Measurements from ENCODE around the gene BAIAP2L2. TPM values are rescaled to one million over a fixed set of nuclear protein-coding genes. Genes with fewer than 3 reads are reported as not detected.

BAIAP2L2 gene
- total and polyA plus RNA-seq, 2 donors (not counting 3 experiments of a cell fraction or from before 2014, with no cell fraction given) = 0.20 to 0.35 TPM

GRCh38 chr22:38103641-38104040 lies 6.8 kb downstream of the BAIAP2L2 start:
- ChIA-PET CTCF (interaction anchor here (0.5 to 2.4 kb wide), 7 partner anchors 11 to 251 kb away, joined by 3 to 9 read pairs (median 3); no protein-coding TSS in a partner anchor), POLR2A (no interaction called here)
- Histone ChIP-seq H3K4me1 (ENCODE audit: control insufficient read depth, extremely low read depth, insufficient read depth, low read length) (peaks cover 4% of the 10 kb centered on the region), H3K9me1 (replicated peaks; ENCODE audit: control insufficient read depth, extremely low read depth, insufficient read depth, low read length) (no peaks in the 10 kb centered on the region), H3K79me2 (ENCODE audit: control insufficient read depth, insufficient read depth, low read length) (no peaks in the 10 kb centered on the region), H3K9me3 (replicated peaks; ENCODE audit: control insufficient read depth, insufficient read depth, low read length) (no peaks in the 10 kb centered on the region), H3K36me3 (ENCODE audit: control insufficient read depth in 2 of 2, extremely low read depth in 1 of 2, insufficient read depth in 2 of 2, low read length in 2 of 2) (no peaks in the 10 kb centered on the region), H3K27ac (ENCODE audit: insufficient read depth, low read depth, low read length) (no peak overlapping the region), H4K20me1 (replicated peaks; ENCODE audit: control insufficient read depth, extremely low read depth, insufficient read depth, low read length) (no peaks in the 10 kb centered on the region), H3K4me3 (replicated peaks in 1 of 3; ENCODE audit: insufficient read depth in 1 of 3, low read depth in 1 of 3, low read length in 3 of 3) (no peak overlapping the region), H3K9ac (replicated peaks; ENCODE audit: extremely low read depth, insufficient read depth, low read length) (no peak overlapping the region), H3K4me2 (ENCODE audit: insufficient read depth, low read length) (no peak overlapping the region), H3K27me3 (ENCODE audit: control insufficient read depth in 2 of 2, insufficient read depth in 2 of 2, low read length in 2 of 2) (no peaks in the 10 kb centered on the region), H2AFZ (ENCODE audit: low read depth, low read length) (no peak overlapping the region)
- dilution Hi-C loops (cut with MboI; ENCODE audit: extremely low pct_ligation_motif_present, low sequenced_read_pairs) = no loop called here
- no TSS peak for BruUV-seq (replicated peaks)
- DNase-seq (ENCODE audit: low read depth, low spot score) = no peak
- no peak for FAIRE-seq
- intact Hi-C loops (cut with micrococcal nuclease) = no loop called here
- TF ChIP-seq CTCF (IDR thresholded peaks at IDR 0.05; ENCODE audit: extremely low read depth in 1 of 2, insufficient read depth in 1 of 2, low read depth in 1 of 2, low read length in 2 of 2) = no peak
- TF ChIP-seq MAX (IDR thresholded peaks at IDR 0.05; ENCODE audit: insufficient read depth, insufficient read length) = no peak
- TF ChIP-seq FOS (IDR thresholded peaks at IDR 0.05; ENCODE audit: borderline replicate concordance, insufficient read depth, low read length) = no peak
- no peak for TF ChIP-seq GATA2 (IDR thresholded peaks at IDR 0.05; ENCODE audit: insufficient read depth, insufficient read length, low read depth, low read length)
- TF ChIP-seq MYC (IDR thresholded peaks at IDR 0.05; ENCODE audit: low read depth, low read length) = no peak
- TF ChIP-seq EZH2 (IDR thresholded peaks at IDR 0.05; ENCODE audit: borderline replicate concordance, low read depth, low read length, severe bottlenecking) = no peak
- no peak for TF ChIP-seq POLR2AphosphoS5 (IDR thresholded peaks at IDR 0.05; ENCODE audit: insufficient read depth, low read depth, low read length)
- no peak for TF ChIP-seq POLR2A (IDR thresholded peaks at IDR 0.05; ENCODE audit: low read depth, low read length)
- TF ChIP-seq JUN (IDR thresholded peaks at IDR 0.05; ENCODE audit: borderline replicate concordance, insufficient read depth, insufficient read length, low read depth) = no peak
